ENCODE measurements around the gene KRTAP2-4.
"Not testable (repeated sequence)": the region's sequence is repeated elsewhere in the genome, so short reads cannot be mapped to it uniquely, and the experiment has no call there.

The KRTAP2-4 gene, protein sequence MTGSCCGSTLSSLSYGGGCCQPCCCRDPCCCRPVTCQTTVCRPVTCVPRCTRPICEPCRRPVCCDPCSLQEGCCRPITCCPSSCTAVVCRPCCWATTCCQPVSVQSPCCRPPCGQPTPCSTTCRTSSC

DNA sequence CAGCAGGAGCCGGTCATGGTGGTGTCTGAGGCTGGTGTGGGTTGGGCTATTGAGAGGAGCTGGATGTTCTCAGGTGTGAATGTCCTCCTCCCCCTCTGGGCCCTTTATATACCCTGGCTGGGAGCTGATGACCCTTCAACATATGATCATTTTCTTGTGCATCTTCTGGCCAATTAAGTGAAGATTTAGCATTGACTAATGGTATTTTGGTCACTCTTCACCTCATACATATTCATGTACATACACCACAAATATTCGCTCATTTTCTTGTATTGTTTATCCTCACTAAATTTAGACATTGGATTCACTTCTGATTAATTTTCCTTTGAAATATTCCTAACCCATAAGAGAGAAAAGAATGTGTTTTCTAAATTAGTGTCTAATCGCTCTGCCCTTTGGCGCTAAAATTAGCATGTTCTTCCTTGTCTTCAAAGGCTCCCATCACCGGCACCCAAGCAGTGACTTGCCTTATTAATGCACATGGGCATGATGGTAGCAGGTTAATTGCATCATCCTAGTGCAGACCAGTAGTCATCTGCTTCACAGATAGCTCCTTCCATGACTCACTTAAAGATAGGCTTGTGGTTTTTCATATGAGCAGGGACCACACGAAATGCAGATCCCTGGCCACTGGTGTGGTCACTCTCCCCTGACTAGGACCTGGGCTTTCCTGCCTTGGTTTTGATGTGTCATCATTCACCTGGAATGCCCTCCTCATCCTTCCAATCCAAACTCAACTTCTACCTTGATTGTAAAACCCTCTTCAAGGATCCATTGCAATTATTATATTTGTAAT lies at the start of gene KRTAP2-4:
TSS of gene KRTAP2-4 (minus strand) at position 51 of the 796 bp plus-strand sequence. CDS start at position 17, 34 bp downstream.
- peak; percentile 34 to 58 for DNase-seq

DNA sequence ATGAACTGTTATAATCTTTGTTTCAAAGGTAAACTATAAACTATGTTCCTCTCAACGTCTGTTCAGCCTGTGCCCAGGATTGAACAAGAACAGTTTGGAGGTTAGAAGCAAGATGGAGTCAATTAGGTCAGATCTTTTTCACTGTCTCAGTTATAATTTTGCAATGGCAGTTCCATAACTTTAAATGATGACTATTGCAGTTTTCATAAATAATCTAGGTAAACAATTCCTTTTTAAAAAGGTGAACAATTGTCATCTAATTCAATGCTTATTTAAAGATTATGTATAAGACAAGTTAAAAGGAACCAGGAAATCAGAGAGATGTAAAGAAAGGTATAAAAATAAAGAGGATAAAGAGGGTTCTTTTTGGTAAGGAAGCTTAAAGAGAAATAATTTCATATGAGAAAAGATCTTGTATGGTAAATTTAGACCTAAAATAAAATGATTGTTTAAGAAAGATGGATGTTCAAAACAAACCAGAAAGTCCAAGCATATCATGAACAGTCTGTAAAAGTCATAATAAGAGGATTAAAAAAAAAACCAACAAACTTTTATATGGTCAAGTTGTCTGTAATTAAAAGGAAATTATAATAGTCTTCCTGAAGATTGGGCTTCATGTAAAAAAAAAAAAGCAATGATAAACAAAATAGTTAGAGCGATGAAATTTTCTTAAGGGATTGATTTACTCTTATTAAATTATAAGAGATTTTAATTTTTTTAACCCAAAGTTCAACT lies 45.6 kb upstream of the KRTAP2-4 start:
- no peak for DNase-seq

DNA sequence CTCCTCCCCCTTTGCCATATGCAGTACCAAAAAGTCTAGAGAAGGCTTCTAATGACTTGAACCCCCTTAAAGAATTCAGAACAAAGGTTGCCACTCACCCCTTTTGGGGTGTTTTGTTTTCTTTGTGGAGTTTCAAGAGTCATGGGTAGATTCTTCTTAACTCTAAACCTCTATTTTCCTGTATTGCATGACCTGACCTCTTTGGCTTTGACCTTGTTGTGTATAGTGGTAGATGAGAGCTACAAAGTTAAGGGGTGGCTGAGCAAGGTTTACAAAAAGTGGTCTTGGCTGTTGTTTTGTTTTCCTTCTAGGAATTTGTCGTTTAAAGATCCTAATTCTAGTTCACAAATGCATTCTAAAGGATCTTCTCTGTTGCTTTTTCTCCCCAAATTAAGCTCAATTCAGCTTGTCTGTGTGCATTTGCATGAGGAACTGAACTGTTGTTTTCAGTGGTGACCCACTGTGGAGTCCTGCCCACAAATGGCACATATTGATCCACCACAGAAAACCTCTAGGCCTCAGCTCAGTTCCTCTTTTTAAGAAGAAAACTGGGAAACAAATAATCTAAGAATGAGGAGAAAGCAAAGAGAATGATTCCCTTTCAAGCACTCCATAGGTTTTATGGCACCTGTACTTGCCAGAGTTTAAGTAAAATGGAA lies 43.2 kb upstream of the KRTAP2-4 start:
- DNase-seq = not testable (repeated sequence)

DNA sequence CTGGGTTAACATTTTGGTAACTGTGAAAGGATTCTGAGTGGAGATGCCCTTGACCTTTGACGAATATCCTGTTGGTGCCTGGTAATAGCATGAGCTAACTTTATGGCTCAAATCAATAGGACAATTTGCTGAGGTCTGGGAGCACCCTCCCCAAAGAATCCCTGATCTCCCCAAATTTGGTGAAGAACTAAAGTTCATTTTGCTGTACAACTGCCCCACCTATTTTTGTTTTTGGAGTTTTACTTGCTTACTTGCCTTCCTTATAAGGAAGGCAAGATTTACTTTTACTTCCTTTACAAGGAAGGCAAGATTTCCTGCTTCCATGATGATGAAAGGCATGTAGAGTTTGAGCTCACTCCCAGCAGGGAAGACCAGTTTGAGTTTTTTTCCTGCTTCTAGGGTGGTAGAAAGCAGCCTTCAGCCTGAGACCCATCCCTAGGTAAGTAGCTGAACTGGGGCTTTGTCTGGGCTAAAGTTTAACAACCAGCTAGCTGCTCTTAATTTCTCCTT lies 42.3 kb upstream of the KRTAP2-4 start:
- DNase-seq = no peak

DNA sequence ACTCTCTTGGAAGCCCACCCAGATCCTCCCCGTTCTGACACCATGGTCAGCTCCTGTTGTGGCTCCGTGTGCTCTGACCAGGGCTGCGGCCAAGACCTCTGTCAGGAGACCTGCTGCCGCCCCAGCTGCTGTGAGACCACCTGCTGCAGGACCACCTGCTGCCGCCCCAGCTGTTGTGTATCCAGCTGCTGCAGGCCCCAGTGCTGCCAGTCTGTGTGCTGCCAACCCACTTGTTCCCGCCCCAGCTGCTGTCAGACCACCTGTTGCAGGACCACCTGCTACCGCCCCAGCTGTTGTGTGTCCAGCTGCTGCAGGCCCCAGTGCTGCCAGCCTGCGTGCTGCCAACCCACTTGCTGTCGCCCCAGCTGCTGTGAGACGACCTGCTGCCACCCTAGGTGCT lies 39.7 kb upstream of the KRTAP2-4 start, which contains the start of gene KRTAP4-9:
TSS of gene KRTAP4-9 (plus strand) at position 43 of the 400 bp plus-strand sequence. CDS start at position 43, 0 bp downstream.
- DNase-seq = not testable (repeated sequence)

DNA sequence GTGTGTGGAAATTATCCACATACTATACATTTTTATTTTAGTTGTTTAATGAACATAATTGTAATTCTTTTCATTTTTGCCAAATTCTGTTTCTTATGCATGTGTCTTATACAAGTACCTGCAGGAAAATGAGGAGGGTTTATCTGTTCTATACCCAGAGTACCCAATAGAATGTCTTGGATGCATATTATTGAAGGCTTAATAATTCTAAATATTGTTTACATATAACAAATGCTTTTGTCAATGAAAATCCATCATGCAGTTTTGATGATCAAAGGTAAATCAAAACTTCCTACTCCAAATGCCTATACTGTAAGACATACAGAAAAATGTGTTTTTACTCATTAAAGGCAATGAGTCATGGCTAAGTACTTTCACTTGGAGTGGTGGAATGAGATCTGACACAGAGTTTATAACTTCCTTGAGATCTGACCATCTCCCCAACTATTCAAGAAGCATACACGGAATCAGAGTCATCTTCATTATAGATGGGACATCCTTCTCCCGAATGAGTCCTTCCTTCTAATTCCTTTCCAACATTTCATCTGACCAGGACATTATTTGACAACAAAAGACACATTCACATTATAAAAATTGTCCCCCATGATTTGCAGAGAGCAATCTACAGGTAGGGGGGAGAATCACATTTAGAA lies 38.8 kb upstream of the KRTAP2-4 start:
- not testable (repeated sequence) for DNase-seq

DNA sequence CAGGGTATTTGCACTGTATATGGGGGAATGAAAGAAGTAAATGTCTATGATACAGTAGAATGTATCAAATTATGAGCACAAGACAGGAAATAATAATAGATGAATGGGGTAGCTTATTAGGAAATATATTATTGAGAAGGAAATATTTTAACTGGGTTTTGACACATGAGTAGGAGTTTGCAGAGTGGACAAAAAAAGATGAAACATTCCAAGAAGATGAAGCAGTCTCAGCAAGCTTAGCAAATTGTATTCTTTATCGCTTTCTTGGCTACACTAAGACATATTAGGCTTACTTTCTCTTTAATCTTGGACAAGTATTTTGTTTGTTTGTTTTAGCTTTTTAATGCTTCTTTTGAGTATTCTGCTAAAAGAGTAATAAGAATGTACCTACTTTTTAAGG lies 38.2 kb upstream of the KRTAP2-4 start:
- no peak for DNase-seq

DNA sequence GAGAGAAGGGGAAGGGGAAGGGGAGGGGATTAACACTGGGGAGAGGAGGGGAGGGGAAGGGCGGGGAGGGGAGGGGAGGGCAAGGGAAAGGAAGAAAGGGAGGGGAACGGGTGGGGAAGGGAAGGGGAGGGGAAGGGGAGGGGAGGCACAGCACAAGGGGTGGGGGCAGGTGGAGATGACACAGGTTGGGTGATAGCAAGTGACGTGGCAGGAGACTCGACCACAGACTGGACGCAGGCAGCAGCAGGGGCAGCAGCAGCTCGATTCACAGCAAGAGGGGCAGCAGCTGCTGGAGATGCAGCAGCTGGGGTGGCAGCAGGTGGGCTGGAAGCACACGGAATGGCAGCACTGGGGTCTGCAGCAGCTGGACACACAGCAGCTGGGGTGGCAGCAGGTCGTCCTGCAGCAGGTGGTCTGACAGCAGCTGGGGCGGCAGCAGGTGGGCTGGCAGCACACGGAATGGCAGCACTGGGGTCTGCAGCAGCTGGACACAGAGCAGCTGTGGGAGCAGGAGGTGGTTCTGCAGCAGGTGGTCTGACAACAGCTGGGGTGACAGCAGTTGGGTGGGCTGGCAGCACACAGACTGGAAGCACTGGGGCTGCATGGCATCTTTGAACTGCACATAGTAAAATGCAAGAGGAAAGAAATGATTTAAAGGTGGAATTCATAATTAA lies 36.0 kb upstream of the KRTAP2-4 start, which contains the start of gene KRTAP4-16:
TSS of gene KRTAP4-16 (minus strand) at position 624 of the 674 bp plus-strand sequence. CDS start at position 624, 0 bp downstream.
- DNase-seq = no peak

DNA sequence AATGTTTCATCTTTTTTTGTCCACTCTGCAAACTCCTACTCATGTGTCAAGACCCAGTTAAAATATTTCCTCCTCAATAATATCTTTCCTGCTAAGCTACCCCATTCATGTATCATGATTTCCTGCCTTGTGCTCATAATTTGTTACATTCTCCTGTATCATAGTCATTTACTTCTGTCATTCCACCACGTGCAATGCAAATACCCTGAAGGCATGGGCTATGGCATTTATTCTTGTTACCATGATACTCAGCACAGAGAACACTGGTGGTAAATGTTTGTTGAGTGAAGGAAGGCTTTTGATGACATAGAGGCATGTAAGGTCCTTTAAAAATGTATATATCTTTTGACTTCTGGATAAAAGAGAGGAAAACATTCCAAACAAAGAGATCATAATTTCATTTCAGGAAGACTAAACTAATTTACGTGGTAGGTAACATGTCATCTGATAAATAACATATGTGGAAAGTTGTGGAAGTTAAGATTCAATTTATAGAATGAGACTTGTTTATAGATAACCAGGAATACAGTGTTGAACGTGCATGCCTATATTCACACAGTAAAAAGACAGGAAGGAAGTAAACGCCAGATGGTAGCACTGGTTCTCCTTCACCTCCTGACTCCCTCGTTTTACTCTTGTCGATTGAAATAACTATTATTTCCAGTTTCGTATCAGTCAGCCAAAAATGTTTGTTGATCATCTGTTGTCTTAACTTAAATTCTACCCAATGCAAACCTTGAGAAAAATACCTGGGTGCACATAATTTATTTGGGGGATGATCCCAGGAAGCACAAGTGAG lies 34.2 kb upstream of the KRTAP2-4 start:
- not testable (repeated sequence) for DNase-seq

DNA sequence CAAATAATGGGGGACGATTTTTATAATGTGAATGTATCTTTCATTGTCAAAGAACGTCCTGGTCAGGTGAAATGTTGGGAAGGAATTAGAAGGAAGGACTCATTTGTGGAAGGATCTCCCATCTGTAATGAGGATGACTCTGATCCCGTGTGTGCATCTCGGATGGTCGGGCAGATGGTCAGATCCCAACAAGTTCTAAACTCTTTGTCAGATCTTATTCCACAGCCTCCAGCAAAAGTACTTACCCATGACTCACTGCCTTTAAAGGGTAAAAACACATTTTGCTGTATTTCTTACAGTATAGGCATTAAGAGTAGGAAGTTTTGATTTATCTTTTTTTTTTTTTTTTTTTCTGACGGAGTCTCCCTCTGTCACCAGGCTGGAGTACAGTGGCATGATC lies 32.8 kb upstream of the KRTAP2-4 start:
- no peak for DNase-seq

DNA sequence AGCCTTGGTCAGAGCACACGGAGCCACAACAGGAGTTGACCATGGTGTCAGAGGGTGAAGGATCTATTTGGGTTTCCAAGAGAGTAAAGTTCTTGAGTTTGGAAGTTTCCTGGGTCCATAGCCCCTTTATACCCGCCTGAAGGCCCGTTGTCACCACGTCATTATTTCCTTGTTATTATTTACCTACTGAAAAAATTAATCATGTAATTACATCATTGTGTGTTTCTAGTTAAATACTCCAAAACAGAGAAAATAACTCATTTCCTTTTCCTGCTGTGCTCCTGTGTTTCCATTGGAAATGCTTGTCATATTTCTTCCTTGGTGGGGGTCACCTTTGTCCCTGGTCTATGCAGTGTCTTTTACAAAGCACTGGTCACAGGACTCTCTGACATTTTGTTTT lies 32.4 kb upstream of the KRTAP2-4 start, which contains the start of gene KRTAP4-8:
TSS of gene KRTAP4-8 (minus strand) at position 101 of the 400 bp plus-strand sequence. CDS start at position 43, 58 bp downstream.
- no peak for DNase-seq

DNA sequence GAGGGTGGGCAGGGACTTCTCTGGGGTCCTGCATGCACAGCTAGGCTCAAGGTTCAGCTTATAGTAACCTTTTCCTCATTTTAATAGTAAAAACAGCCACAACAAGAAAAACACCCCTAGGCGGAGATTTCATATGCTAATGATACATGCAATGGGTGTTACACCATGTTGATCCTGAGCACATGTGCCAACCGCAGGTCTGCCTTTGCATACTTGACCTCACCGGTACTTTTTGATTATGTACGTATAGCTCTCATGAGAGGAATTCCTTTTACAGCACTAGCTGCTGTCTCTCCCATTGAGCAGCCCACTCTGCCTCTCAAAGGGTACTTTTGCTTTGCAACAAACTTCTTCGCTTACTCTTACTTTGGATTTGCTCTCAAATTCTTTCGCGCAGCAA lies 30.4 kb upstream of the KRTAP2-4 start:
- DNase-seq = no peak

DNA sequence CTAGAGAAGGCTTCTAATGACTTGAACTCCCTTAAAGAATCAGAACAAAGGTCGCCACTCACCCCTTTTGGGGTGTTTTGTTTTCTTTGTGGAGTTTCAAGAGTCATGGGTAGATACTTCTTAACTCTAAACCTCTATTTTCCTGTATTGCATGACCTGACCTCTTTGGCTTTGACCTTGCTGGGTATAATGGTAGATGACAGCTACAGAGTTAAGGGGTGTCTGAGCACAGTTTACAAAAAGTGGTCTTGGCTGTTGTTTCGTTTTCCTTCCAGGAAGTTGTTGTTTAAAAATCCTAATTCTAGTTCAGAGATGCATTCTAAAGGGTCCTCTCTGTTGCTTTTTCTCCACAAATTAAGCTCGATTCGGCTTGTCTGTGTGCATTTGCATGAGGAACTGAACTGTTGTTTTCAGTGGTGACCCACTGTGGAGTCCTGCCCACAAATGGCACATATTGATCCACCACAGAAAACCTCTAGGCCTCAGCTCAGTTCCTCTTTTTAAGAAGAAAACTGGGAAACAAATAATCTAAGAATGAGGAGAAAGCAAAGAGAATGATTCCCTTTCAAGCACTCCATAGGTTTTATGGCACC lies 23.2 kb upstream of the KRTAP2-4 start:
- not testable (repeated sequence) for DNase-seq

DNA sequence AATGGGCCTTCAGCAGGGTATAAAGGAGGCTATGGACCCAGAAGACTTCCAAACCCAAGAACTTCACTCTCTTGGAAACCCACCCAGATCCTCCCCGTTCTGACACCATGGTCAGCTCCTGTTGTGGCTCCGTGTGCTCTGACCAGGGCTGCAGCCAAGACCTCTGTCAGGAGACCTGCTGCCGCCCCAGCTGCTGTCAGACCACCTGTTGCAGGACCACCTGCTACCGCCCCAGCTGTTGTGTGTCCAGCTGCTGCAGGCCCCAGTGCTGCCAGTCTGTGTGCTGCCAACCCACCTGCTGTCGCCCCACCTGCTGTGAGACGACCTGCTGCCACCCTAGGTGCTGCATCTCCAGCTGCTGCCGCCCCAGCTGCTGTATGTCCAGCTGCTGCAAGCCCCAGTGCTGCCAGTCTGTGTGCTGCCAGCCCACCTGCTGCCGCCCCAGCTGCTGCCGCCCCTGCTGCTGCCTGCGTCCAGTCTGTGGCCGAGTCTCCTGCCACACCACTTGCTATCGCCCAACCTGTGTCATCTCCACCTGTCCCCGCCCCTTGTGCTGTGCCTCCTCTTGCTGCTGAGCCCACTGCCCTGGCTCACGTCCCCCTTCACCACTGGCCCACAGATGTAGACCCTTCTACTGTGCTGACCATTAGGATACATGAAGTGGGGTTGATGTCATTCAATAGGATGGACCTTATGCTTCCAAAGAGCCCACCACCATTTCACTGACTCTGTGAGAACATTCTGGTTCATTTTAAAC lies 18.6 kb upstream of the KRTAP2-4 start, which contains the start of gene KRTAP4-7:
TSS of gene KRTAP4-7 (plus strand) at position 51 of the 757 bp plus-strand sequence. CDS start at position 108, 57 bp downstream.
- not testable (repeated sequence) for DNase-seq

DNA sequence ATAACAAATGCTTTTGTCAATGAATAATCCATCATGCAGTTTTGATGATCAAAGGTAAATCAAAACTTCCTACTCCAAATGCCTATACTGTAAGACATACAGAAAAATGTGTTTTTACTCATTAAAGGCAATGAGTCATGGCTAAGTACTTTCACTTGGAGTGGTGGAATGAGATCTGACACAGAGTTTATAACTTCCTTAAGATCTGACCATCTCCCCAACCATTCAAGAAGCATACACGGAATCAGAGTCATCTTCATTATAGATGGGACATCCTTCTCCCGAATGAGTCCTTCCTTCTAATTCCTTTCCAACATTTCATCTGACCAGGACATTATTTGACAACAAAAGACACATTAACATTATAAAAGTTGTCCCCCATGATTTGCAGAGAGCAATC lies 17.7 kb upstream of the KRTAP2-4 start:
- not testable (repeated sequence) for DNase-seq

DNA sequence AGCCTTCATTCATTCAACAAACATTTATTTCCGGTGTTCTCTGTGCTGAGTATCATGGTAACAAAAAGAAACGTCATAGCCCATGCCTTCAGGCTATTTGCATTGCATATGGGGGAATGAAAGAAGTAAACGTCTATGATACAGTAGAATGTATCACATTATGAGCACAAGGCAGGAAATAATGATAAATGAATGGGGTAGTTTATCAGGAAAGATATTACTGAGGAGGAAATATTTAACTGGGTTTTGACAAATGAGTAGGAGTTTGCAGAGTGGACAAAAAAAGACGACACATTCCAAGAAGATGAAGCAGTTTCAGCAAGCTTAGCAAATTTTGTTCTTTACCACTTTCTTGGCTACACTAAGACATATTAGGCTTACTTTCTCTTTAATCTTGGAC lies 16.9 kb upstream of the KRTAP2-4 start:
- DNase-seq = no peak

DNA sequence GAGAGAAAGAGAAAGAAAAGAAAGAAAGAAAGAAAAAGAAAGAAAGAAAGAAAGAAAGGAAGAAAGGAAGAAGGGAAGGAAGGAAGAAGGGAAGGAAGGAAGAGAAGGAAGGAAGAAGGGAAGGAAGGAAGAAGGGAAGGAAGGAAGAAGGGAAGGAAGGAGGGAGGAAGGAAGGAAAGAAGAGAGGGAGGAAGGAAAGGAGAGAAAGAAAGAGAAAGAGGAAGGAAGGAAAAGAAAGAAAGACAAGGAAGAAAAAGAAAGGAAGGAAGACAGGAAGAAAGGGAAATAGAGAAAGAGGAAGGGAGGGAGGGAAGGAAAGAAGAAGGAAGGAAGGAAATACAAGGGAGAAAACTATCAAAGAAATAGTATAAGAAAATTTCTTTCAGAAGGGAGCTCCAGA lies 11.1 kb upstream of the KRTAP2-4 start:
- DNase-seq = no peak

DNA sequence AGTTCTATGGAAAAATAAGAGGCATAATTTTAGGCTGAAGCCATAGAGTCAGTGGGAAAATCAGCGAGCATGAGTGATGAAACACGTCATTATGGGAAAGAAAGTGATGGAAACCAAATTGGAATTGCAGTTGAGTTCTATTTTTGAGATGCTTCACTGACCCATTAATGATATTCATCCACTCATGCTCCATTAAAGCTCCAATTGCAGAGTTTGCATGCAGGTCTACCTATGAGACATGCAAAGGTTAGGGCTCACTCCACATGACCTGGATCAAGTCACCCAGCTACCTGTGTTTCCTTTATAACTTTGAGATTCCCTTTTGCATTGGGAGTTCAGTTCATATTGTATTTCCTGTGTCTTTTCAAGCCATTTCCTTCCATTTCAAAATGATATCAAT lies 8.0 kb upstream of the KRTAP2-4 start:
- no peak for DNase-seq

Measured in AML-193 (cell line).